ENCODE data around the gene EYA4.

DNA sequence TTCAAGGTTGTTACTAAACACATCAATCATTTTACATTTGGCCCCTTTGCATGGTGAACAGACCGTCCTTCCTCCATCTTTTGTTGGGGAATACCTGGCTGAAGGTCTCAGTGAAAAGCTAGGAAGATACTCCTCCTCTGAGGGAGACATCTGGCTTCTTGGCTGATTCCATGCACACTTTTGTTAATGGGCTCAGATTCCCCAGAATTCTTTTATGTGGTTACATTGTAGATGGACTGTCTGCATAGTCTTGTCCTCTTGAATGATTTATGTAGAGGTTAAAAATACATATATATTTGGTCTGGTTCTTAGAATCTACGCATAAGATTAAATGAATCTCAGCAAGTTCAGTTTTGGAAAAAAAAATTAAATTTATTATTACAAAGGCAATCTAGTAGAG lies 167.0 kb downstream of the EYA4 start:
- TF ChIP-seq CTCF (conservative IDR thresholded peaks at IDR 0.05 in 1 of 2, IDR thresholded peaks at IDR 0.05 in 1 of 2; ENCODE audit: extremely low read depth in 1 of 2, insufficient read depth in 1 of 2, low read depth in 1 of 2, low read length in 2 of 2), result no peak
- no peak for TF ChIP-seq EZH2 (IDR thresholded peaks at IDR 0.05; ENCODE audit: borderline replicate concordance, low read length)

Data from mammary epithelial cell (primary cell).